ENCODE measurements around the gene PRSS21. TPM values are rescaled to one million over a fixed set of nuclear protein-coding genes. Genes with fewer than 3 reads are reported as not detected.

The PRSS21 gene
- total RNA-seq, 6 experiments from 2014 or later = not detected

DNA sequence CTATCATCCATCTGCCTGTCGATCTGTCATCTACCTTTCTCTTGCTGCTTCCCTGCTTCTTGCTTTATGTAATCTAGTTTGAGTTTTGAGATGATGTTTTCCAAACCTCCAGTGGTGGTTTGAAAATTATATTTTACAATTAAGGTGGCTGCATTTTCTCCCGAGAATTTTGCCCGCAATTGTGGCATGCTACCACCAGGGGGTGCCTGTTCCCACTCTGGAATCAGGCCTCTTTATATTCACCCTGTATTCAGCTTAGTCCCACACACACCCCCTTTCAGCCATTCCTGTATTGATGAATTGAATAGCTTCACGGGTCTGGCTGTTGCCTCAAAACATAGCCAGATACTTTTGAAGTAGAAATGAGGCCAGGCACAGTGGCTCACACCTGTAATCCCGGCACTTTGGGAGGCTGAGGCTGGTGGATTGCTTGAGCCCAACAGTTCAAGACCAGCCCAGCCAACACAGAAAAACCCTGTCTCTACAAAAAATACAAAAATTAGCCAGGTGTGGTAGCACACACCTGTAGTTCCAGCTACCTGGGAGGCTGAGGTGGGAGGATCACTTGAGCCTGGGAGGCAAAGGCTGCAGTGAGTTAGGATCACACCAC lies 37.8 kb downstream of the PRSS21 start:
- Histone ChIP-seq H3K4me1 (no peaks in the 10 kb centered on the region), H3K27ac (no peak overlapping the region), H3K4me3 (no peak overlapping the region), H3K9me3 (no peaks in the 10 kb centered on the region), H3K36me3 (no peaks in the 10 kb centered on the region), H3K27me3 (no peaks in the 10 kb centered on the region)
- intact Hi-C loops (cut with DNase I) = no loop called here
- DNase-seq = no peak
- TF ChIP-seq POLR2A (IDR thresholded peaks at IDR 0.05) = no peak
- TF ChIP-seq, protein P1, sequence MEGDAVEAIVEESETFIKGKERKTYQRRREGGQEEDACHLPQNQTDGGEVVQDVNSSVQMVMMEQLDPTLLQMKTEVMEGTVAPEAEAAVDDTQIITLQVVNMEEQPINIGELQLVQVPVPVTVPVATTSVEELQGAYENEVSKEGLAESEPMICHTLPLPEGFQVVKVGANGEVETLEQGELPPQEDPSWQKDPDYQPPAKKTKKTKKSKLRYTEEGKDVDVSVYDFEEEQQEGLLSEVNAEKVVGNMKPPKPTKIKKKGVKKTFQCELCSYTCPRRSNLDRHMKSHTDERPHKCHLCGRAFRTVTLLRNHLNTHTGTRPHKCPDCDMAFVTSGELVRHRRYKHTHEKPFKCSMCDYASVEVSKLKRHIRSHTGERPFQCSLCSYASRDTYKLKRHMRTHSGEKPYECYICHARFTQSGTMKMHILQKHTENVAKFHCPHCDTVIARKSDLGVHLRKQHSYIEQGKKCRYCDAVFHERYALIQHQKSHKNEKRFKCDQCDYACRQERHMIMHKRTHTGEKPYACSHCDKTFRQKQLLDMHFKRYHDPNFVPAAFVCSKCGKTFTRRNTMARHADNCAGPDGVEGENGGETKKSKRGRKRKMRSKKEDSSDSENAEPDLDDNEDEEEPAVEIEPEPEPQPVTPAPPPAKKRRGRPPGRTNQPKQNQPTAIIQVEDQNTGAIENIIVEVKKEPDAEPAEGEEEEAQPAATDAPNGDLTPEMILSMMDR (IDR thresholded peaks at IDR 0.05) = peak; percentile 16 to 37 (median 26)
- 49% methylated on average over 5 of the region's 5 CpGs for WGBS (ENCODE audit: insufficient coverage, low coverage, low lambda C conversion rate, missing lambda C conversion rate)
- ATAC-seq = no peak

DNA sequence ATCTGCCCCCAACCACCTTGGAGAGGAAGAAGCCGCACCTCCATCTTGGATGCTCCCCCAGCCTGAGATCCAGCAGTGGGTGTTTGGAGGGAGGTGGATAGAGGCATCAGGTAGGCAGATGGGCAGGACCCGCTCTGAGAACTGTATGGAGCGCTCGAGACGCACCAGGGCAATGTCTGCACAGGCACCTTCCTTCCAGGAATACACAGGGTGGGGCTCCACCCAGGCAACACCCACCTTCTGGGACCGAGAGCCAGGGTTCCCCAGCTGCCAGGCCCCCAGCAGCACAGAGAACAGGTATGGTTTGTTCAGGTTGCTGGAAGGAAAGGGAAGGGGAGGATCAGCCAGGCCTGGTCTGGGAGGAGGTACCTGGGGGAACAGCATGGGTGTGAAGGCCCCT lies 38.5 kb downstream of the PRSS21 start:
- ATAC-seq (no peak), DNase-seq (no peak)
- Histone ChIP-seq H3K27me3 (no peaks in the 10 kb centered on the region), H3K9me3 (no peaks in the 10 kb centered on the region), H3K36me3 (no peaks in the 10 kb centered on the region), H3K4me1 (no peaks in the 10 kb centered on the region), H3K4me3 (no peak overlapping the region), H3K27ac (no peak overlapping the region)
- TF ChIP-seq POLR2A (IDR thresholded peaks at IDR 0.05) = no peak
- TF ChIP-seq, protein P1 (IDR thresholded peaks at IDR 0.05) = no peak
- WGBS (ENCODE audit: insufficient coverage, low coverage, low lambda C conversion rate, missing lambda C conversion rate) = 90% methylated on average over 2 of the region's 6 CpGs
- intact Hi-C loops (cut with DNase I) = no loop called here

DNA sequence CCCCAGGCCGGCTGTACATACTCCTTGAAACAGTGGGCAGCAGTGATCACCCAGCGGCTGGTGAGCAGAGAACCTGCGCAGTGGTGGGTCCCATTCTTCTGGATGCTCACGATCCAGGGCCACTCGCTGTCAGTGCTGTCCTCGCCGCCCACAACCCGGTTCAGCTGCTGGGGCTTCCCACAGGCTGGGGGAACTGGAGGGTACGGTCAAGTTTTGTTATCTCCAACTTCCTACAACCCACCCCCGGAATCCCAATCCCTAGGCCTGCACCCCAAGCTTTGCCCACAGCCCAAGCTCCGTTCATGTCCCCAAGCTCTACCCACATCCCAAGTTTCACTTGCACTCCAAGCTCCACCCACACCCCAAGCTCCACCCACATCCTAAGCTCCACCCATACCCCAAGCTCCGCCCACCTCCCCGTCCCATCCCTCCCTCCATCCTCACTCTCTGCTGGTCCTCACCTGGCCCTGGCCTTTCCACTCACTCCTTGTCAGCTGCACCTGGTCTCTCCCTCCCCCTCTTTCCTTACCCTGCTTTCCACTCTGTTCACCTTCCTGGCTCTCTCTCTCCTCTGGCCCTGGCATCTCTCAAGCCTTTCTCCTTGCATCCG lies 39.1 kb downstream of the PRSS21 start:
- no peak overlapping the region for H3K27ac ChIP-seq
- H3K36me3 ChIP-seq = no peaks in the 10 kb centered on the region
- WGBS (ENCODE audit: insufficient coverage, low coverage, low lambda C conversion rate, missing lambda C conversion rate) = 74% methylated on average over 6 of the region's 14 CpGs
- no peaks in the 10 kb centered on the region for H3K4me1 ChIP-seq
- TF ChIP-seq, protein P1 (IDR thresholded peaks at IDR 0.05) = no peak
- no peak for TF ChIP-seq POLR2A (IDR thresholded peaks at IDR 0.05)
- no peaks in the 10 kb centered on the region for H3K27me3 ChIP-seq
- no peak for DNase-seq
- intact Hi-C loops (cut with DNase I) = no loop called here
- no peak for ATAC-seq
- no peaks in the 10 kb centered on the region for H3K9me3 ChIP-seq
- no peak overlapping the region for H3K4me3 ChIP-seq

DNA sequence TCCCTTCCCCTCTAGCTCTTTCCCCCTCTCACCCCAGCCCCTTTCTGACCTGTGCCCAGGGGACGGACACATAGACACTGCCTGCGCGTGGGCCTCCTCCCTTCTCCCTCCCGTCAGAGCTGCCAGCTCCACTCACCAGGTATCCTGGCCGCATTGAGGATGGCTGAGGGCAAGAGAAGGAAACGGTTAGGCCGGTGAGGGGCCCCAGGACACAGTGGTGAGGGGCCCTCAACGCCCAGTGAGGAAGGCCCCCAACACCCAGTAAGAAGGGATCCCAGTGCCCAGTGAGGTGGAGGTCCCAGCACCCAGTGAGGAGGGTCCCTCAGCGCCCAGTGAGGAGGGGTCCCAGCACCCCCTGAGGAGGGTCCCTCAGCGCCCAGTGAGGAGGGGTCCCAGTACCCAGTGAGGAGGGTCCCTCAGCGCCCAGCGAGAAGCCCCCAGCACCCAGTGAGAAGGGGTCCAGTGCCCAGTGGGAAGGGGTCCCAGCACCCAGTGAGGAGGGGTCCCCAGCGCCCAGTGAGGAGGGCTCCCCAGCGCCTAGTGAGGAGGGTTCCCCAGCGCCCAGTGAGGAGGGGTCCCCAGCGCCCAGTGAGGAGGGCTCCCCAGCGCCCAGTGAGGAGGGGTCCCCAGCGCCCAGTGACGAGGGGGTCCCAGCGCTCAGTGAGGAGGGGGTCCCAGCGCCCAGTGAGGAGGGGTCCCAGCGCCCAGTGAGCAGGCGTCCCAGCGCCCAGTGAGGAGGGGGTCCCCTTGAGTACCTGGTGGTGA lies 39.8 kb downstream of the PRSS21 start:
- Histone ChIP-seq H3K4me3 (no peak overlapping the region), H3K27ac (no peak overlapping the region), H3K36me3 (no peaks in the 10 kb centered on the region), H3K4me1 (no peaks in the 10 kb centered on the region), H3K9me3 (no peaks in the 10 kb centered on the region), H3K27me3 (no peaks in the 10 kb centered on the region)
- WGBS (ENCODE audit: insufficient coverage, low coverage, low lambda C conversion rate, missing lambda C conversion rate) = 88% methylated on average over 5 of the region's 24 CpGs
- intact Hi-C loops (cut with DNase I) = no loop called here
- DNase-seq (no peak), ATAC-seq (no peak)
- TF ChIP-seq, protein P1 (IDR thresholded peaks at IDR 0.05) = no peak
- TF ChIP-seq POLR2A (IDR thresholded peaks at IDR 0.05) = no peak
